SK-N-MC (cell line): ENCODE data around the gene SULF2.

Experiments used
- DNase-seq: peaks from one replicate; pipeline ENCODE4 v3.0.0-alpha.2; 2011; ENCODE audit warnings: low read depth, low spot score
- H3K27ac ChIP-seq: fragments of 200-600 bp; sonication (generic); 2 replicates; pipeline ENCODE4 v1.5.1; 2016; ENCODE audit warnings: mixed run types
- H3K36me3 ChIP-seq: fragments of 200-600 bp; sonication (generic); 2 replicates; pipeline ENCODE4 v1.6.1; 2017; ENCODE audit warnings: antibody characterized with exemption, low read length, mixed read lengths; ENCODE audit not compliant: insufficient read depth
- H3K4me3 ChIP-seq: fragments of 200-600 bp; sonication (generic); 2 replicates; pipeline ENCODE4 v1.5.1; 2016
- H3K9ac ChIP-seq: fragments of 200-600 bp; sonication (generic); 2 replicates; pipeline ENCODE4 v1.8.0; 2017; ENCODE audit warnings: mixed run types, mixed read lengths; ENCODE audit not compliant: insufficient read length
- H3K9me3 ChIP-seq: fragments of 200-600 bp; sonication (generic); 2 replicates; pipeline ENCODE4 v1.6.1; 2017; ENCODE audit warnings: low read depth, mild to moderate bottlenecking, antibody characterized with exemption, low read length, moderate library complexity, mixed read lengths
- EZH2 ChIP-seq: fragments of 200-600 bp; sonication (generic); IDR thresholded peaks from one replicate; pipeline ENCODE4 v1.6.1; 2017; ENCODE audit warnings: antibody characterized with exemption
- FOXP2 ChIP-seq: optimal IDR thresholded peaks from 2 replicates; pipeline ENCODE3; 2011; ENCODE audit warnings: mild to moderate bottlenecking, moderate library complexity; ENCODE audit not compliant: insufficient read depth; ENCODE audit errors: extremely low read length, control extremely low read depth
- POLR2AphosphoS5 ChIP-seq: IDR thresholded peaks from 2 replicates; pipeline ENCODE4 v1.6.1; 2012; ENCODE audit warnings: mild to moderate bottlenecking, low read depth, low read length, borderline replicate concordance

The SULF2 gene

DNA sequence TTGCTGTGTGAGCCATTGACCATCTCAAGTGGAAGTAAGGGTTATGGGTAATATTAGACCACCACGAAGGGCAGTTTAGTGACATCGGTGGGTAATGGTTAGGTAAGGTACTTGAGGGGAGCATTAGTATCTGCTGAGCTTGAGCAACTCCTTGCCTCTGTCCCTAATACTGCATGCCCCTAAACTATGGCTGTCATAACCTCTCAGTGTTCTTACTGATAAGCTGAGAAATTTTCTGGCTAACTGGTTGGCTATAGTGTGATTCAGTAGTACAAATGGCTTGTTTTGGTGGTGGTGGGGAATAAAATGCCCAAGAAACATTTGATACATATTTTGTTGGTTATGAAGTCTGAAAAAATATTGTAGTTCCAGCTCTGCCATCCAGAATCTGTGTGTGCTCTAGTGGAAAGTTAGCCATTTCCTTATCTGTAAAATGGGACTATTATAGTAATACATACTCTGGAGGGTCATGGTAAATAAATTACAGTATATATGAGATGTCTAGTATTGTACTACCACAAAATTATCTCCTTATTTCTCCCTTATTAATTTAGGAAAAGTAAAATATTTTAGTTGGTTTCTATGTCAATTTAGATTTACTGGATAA is 170.5 kb downstream of the SULF2 start:
- TF ChIP-seq FOXP2 = no peak
- no peak for TF ChIP-seq POLR2AphosphoS5
- TF ChIP-seq EZH2 = no peak
- no peak for DNase-seq
- Histone ChIP-seq H3K36me3 (no peaks in the 10 kb centered on the region), H3K27ac (no peak overlapping the region), H3K4me3 (no peak overlapping the region), H3K9ac (no peak overlapping the region), H3K9me3 (no peaks in the 10 kb centered on the region)

DNA sequence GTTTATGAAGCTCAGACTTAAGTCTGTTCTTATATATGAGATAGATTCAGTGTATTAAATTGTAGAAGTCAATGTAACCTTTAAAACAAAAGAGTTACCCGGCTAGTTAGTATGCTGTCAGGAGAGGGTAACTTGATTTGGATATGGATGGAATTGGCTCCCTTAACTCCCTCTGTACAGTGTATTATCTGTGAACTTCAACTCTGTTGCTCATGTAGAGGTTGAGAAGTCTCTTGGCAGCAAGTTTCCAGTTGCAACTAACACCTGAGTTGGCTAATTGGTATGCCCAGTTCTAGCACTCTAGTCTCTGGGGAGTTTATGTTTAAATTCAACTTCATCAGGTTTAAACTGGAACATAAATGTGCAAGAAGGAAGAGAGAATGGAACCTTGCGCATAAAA is 172.6 kb downstream of the SULF2 start:
- DNase-seq = no peak
- Histone ChIP-seq H3K4me3 (no peak overlapping the region), H3K9ac (no peak overlapping the region), H3K36me3 (no peaks in the 10 kb centered on the region), H3K9me3 (no peaks in the 10 kb centered on the region), H3K27ac (no peak overlapping the region)
- no peak for TF ChIP-seq POLR2AphosphoS5
- no peak for TF ChIP-seq FOXP2

DNA sequence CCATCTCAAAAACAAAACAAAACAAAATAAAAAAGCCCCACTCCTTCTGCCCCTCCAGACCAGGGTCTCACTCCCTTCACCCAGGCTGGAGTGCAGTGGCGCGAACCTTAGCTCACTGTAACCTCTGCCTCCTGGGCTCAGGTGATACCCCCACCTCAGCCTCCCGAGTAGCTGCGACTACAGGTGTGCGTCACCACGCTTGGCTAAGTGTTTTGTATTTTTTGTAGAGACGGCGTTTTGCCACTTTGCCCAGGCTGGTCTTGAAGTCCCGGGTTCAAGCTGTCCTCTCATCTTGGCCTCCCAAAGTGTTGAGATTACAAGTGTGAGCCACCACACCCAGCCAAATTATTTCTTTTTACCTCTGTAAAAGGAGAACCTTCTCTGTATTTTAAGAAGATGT is 173.5 kb downstream of the SULF2 start:
- no peaks in the 10 kb centered on the region for H3K9me3 ChIP-seq
- DNase-seq = no peak
- H3K4me3 ChIP-seq = no peak overlapping the region
- no peak overlapping the region for H3K27ac ChIP-seq
- no peak overlapping the region for H3K9ac ChIP-seq
- TF ChIP-seq POLR2AphosphoS5 (no peak), FOXP2 (no peak), EZH2 (no peak)
- H3K36me3 ChIP-seq = no peaks in the 10 kb centered on the region

DNA sequence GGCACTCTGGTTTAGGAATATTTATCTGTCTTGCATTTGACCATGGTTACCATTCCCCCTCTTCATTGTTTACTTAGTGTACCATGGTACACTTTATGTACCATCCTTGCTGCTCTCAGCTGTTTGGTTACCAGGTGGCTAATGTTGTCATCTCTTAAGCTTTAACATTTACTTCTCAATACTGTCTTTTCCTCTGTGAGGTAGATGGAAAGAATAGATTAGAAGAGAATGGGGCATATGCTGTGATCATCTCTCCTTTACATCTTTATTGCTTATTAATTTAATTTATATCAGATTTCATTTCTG is 174.4 kb downstream of the SULF2 start:
- TF ChIP-seq EZH2 = no peak
- TF ChIP-seq FOXP2 = no peak
- TF ChIP-seq POLR2AphosphoS5 = no peak
- H3K27ac ChIP-seq = no peak overlapping the region
- H3K4me3 ChIP-seq = no peak overlapping the region

DNA sequence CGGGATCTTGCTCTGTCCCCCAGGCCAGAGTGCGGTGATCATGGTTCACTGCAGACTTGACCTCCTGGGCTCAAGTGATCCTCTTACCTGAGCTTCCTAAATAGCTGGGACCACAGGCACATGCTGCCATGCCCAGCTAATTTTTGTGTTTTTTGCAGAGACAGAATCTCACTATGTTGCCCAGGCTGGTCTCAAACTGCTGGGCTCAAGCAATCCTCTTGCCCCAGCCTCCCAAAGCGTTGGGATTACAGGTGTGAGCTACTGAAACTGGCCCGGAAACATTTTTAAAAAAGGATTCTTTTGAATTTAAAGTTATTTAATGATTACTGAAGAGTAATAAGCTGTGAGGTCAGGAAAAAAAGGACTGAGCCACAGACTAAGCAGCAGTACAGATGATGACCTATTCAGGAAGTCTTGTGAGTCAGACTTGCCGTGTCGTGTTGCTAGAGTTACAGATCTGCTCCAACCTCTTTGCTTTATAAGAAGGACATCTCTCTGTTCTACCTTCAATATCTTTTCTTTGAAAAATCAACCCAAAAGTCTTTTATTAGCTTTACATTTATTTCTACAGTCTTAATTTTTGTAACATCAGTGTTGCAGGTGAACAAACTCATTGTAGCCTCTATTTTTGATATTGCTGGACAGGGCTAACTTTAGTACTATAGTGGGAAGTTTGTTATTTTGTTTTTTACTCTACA is 174.9 kb downstream of the SULF2 start:
- no peak overlapping the region for H3K27ac ChIP-seq
- H3K4me3 ChIP-seq = no peak overlapping the region
- no peak overlapping the region for H3K9ac ChIP-seq
- DNase-seq = no peak
- no peaks in the 10 kb centered on the region for H3K9me3 ChIP-seq
- TF ChIP-seq FOXP2 (no peak), EZH2 (no peak), POLR2AphosphoS5 (no peak)
- H3K36me3 ChIP-seq = no peaks in the 10 kb centered on the region

More for the DNA sequence above, 174.4 kb downstream of the SULF2 start:
- H3K9me3 ChIP-seq = no peaks in the 10 kb centered on the region
- no peak overlapping the region for H3K9ac ChIP-seq
- H3K36me3 ChIP-seq = no peaks in the 10 kb centered on the region
- no peak for DNase-seq

DNA sequence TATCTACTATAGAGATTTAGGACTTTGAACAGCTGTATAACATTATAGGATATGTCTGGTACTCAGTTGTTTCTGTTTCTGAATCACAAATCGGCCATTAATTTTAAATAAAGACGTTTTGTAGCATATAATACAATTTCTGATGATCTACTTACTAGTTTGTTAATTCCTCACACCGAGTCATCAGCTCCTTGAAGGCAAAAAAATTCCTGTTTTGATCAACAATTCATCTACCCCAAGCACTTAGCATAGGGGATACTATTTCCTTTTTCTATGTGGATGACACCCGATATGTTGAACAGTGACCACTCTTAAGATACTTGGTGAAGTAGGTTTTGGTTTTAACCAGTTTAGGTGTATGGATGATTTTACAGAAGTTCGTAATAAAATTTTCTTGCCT is 176.3 kb downstream of the SULF2 start:
- no peaks in the 10 kb centered on the region for H3K9me3 ChIP-seq
- no peak for TF ChIP-seq EZH2
- TF ChIP-seq FOXP2 = no peak
- TF ChIP-seq POLR2AphosphoS5 = no peak
- no peak for DNase-seq

More for the DNA sequence above, 176.3 kb downstream of the SULF2 start:
- Histone ChIP-seq H3K27ac (no peak overlapping the region), H3K4me3 (no peak overlapping the region), H3K9ac (no peak overlapping the region), H3K36me3 (no peaks in the 10 kb centered on the region)
